GM23248 (cell line): ENCODE results near the gene DIP2C.

ENCODE experiments used
- EZH2 ChIP-seq: fragments of 200-600 bp; sonication (generic); IDR thresholded peaks from 2 replicates; pipeline ENCODE4 v1.6.1; 2018; ENCODE audit warnings: antibody characterized with exemption, mild to moderate bottlenecking; ENCODE audit not compliant: insufficient read depth, poor library complexity, severe bottlenecking
- EZH2phosphoT487 ChIP-seq: fragments of 200-600 bp; sonication (generic); IDR thresholded peaks from 2 replicates; pipeline ENCODE4 v1.6.1; 2018; ENCODE audit warnings: antibody characterized with exemption, moderate library complexity, mild to moderate bottlenecking, low read depth; ENCODE audit not compliant: insufficient read depth

DNA sequence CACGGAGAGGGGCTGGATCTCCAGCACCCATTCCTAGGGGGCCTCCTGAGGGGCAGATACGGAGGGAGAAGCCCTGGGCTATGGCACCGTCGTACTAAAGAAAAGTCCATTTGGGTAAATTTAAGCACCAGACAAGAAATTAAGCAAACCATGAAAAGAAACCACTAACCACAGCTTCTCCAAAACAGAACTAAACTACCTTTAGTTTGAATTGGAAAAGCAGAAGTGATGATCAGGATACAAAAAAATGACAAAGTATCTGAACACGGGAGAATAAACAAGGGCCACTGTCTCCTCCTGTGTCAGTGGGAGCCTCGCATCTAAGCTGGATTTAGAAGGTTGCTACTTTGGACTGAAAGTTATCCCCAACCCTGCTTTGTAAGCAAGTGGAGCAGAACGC lies 69.1 kb downstream of the DIP2C start:
- TF ChIP-seq EZH2 (no peak), EZH2phosphoT487 (no peak)
